ENCODE measurements around the gene ENTHD1.

DNA sequence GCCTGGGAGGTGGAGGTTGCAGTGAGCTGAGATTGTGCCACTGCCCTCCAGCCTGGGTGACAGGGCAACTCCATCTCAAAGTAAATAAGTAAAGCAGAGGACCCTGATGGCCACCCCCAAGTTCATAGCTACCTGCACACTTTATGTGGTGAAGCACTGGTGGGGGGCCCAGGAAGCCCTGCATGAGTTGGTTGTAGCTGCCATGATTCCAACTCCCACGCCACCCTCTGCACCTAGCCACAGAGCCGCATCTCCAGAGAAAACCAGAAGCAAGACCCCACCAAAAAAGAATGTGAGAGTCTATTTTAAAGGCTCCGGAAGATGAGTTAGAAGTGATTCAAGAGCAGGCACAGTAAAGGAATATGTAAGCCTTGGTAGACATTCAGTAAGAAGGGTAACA lies 46.3 kb upstream of the ENTHD1 start:
- TF ChIP-seq, protein P1, sequence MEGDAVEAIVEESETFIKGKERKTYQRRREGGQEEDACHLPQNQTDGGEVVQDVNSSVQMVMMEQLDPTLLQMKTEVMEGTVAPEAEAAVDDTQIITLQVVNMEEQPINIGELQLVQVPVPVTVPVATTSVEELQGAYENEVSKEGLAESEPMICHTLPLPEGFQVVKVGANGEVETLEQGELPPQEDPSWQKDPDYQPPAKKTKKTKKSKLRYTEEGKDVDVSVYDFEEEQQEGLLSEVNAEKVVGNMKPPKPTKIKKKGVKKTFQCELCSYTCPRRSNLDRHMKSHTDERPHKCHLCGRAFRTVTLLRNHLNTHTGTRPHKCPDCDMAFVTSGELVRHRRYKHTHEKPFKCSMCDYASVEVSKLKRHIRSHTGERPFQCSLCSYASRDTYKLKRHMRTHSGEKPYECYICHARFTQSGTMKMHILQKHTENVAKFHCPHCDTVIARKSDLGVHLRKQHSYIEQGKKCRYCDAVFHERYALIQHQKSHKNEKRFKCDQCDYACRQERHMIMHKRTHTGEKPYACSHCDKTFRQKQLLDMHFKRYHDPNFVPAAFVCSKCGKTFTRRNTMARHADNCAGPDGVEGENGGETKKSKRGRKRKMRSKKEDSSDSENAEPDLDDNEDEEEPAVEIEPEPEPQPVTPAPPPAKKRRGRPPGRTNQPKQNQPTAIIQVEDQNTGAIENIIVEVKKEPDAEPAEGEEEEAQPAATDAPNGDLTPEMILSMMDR (IDR thresholded peaks at IDR 0.05): no peak
- TF ChIP-seq EZH2phosphoT487 (IDR thresholded peaks at IDR 0.05): no peak

Measured in neural progenitor cell (in vitro differentiated cells).